OCI-LY7 (cell line): ENCODE data around the gene PIK3IP1. TPM values are rescaled to one million over a fixed set of nuclear protein-coding genes. Genes with fewer than 3 reads are reported as not detected.

Source experiments
- BruUV-seq: library from RNA; stranded (reverse); fragments of 400-500 nt; replicated peaks from 2 replicates; lab custom pipeline; 2021; lab: Mats Ljungman, UMichigan
- CTCF ChIA-PET: fragments of 300-600 bp; sonication (Branson Sonifier 250); formaldehyde crosslinking; loops from one replicate; lab custom pipeline; 2022; ENCODE audit warnings: antibody characterized with exemption; ENCODE audit not compliant: unreplicated experiment; lab: Charles Lee
- POLR2A ChIA-PET: fragments of 300-600 bp; sonication (Branson Sonifier 250); formaldehyde crosslinking; loops from one replicate; lab custom pipeline; 2022; ENCODE audit warnings: antibody characterized with exemption; lab: Charles Lee
- DNase-seq: peaks from one replicate; pipeline ENCODE4 v3.0.0-alpha.2; 2015; ENCODE audit warnings: low spot score
- H2AFZ ChIP-seq: fragments of 200-600 bp; sonication (generic), shearing (Covaris generic); 2 replicates; pipeline ENCODE4 v1.6.1; 2014; ENCODE audit warnings: mild to moderate bottlenecking, antibody characterized with exemption, low read length, moderate library complexity
- H3K27ac ChIP-seq: fragments of 200-600 bp; sonication (generic); 2 replicates; pipeline ENCODE4 v1.5.1; 2014; ENCODE audit warnings: mixed run types, low read depth, mild to moderate bottlenecking, moderate library complexity, low read length, inconsistent platforms; ENCODE audit not compliant: poor library complexity, severe bottlenecking
- H3K36me3 ChIP-seq: fragments of 200-600 bp; sonication (generic); 2 replicates; pipeline ENCODE4 v1.6.1; 2014; ENCODE audit warnings: mild to moderate bottlenecking, antibody characterized with exemption, low read length, moderate library complexity, mixed read lengths; ENCODE audit not compliant: insufficient read depth
- H3K4me1 ChIP-seq: fragments of 200-600 bp; sonication (generic); 2 replicates; pipeline ENCODE4 v1.5.1; 2014; ENCODE audit warnings: mild to moderate bottlenecking, low read length; ENCODE audit not compliant: insufficient read depth, poor library complexity, severe bottlenecking
- H3K4me2 ChIP-seq: fragments of 200-600 bp; sonication (generic); 2 replicates; pipeline ENCODE4 v1.6.1; 2014; ENCODE audit warnings: mild to moderate bottlenecking, low read length
- H3K4me3 ChIP-seq: fragments of 200-600 bp; sonication (generic); 2 replicates; pipeline ENCODE4 v1.5.1; 2014; ENCODE audit warnings: mild to moderate bottlenecking, low read depth, low read length; ENCODE audit not compliant: poor library complexity, severe bottlenecking
- H3K79me2 ChIP-seq: fragments of 200-600 bp; sonication (generic); 2 replicates; pipeline ENCODE4 v1.6.1; 2016; ENCODE audit warnings: low read depth, mild to moderate bottlenecking, low read length, moderate library complexity, mixed read lengths; ENCODE audit not compliant: insufficient read depth
- H3K9me2 ChIP-seq: fragments of 200-600 bp; sonication (generic); 2 replicates; pipeline ENCODE4 v1.6.1; 2016; ENCODE audit warnings: mild to moderate bottlenecking, low read length, mixed read lengths; ENCODE audit not compliant: insufficient read depth
- H3K9me3 ChIP-seq: fragments of 200-600 bp; sonication (generic); 2 replicates; pipeline ENCODE4 v1.6.1; 2014; ENCODE audit warnings: mild to moderate bottlenecking, mixed run types, low read length, mixed read lengths
- H4K20me1 ChIP-seq: fragments of 200-600 bp; sonication (generic); 2 replicates; pipeline ENCODE4 v1.6.1; 2014; ENCODE audit warnings: mild to moderate bottlenecking, antibody characterized with exemption, low read length, moderate library complexity, mixed read lengths; ENCODE audit not compliant: insufficient read depth
- CTCF ChIP-seq: fragments of 200-600 bp; sonication (generic); conservative IDR thresholded peaks from 2 replicates; pipeline ENCODE4 v1.5.1; 2014; ENCODE audit warnings: mild to moderate bottlenecking, antibody characterized with exemption, low read length, moderate library complexity, mixed read lengths
- EZH2phosphoT487 ChIP-seq: fragments of 200-600 bp; sonication (generic); IDR thresholded peaks from 2 replicates; pipeline ENCODE4 v1.6.1; 2018; ENCODE audit warnings: low read depth, borderline replicate concordance, mild to moderate bottlenecking, mixed run types, antibody characterized with exemption, low read length, moderate library complexity, mixed read lengths
- intact Hi-C: fragments of 100-400 bp; cut with micrococcal nuclease; formaldehyde crosslinking; loops from one replicate; pipeline ENCODE4 v1.10.0; 2022; ENCODE audit not compliant: unreplicated experiment
- total RNA-seq, 2 experiments: library from RNA; depleted of rRNA in 1 of 2; stranded (reverse); fragments of >200 nt in 1 of 2; shearing (Covaris generic) in 1 of 2; gene quantifications; 2 replicates each; pipeline ENCODE4 v1.2.3, GENCODE V29; 2014 to 2022

PIK3IP1 gene
- total RNA-seq, 2 experiments from 2014 or later = 17.1 to 20.4 TPM

- H3K4me3 ChIP-seq = no peak overlapping the region
- H3K36me3 ChIP-seq = peaks cover 57% of the 10 kb centered on the region
- ChIA-PET POLR2A (interaction anchor here (0.7 kb wide), 1 partner anchor 14 kb away, joined by 3 read pairs; no protein-coding TSS in a partner anchor), CTCF (no interaction called here)
- H3K4me2 ChIP-seq = no peak overlapping the region
- intact Hi-C loops = no loop called here
- BruUV-seq = no TSS peak
- H3K4me1 ChIP-seq = peaks cover 34% of the 10 kb centered on the region
- H2AFZ ChIP-seq = no peak overlapping the region
- no peak for DNase-seq
- H3K9me2 ChIP-seq = no peaks in the 10 kb centered on the region
- H3K27ac ChIP-seq = no peak overlapping the region
- no peaks in the 10 kb centered on the region for H3K9me3 ChIP-seq
- H3K79me2 ChIP-seq = peaks cover 4% of the 10 kb centered on the region; the same call in 1 of the 2 replicates
- TF ChIP-seq CTCF (no peak), EZH2phosphoT487 (no peak)
- H4K20me1 ChIP-seq = no peaks in the 10 kb centered on the region
These were observed 9.4 kb downstream of the PIK3IP1 start for GRCh38 chr22:31282748-31283468.

GRCh38 chr22:31281733-31282132, 10.6 kb downstream of the PIK3IP1 start:
- BruUV-seq = no TSS peak
- intact Hi-C loops = no loop called here
- ChIA-PET CTCF (no interaction called here), POLR2A (interaction anchor here (0.6 kb wide), 1 partner anchor 27 kb away, joined by 3 read pairs; no protein-coding TSS in a partner anchor)
- Histone ChIP-seq H3K4me2 (no peak overlapping the region), H3K27ac (no peak overlapping the region), H3K36me3 (peaks cover 61% of the 10 kb centered on the region), H3K9me3 (no peaks in the 10 kb centered on the region), H4K20me1 (no peaks in the 10 kb centered on the region), H3K4me3 (no peak overlapping the region), H2AFZ (no peak overlapping the region), H3K4me1 (peaks cover 22% of the 10 kb centered on the region), H3K9me2 (no peaks in the 10 kb centered on the region), H3K79me2 (no peaks in the 10 kb centered on the region)
- DNase-seq = no peak
- TF ChIP-seq CTCF (no peak), EZH2phosphoT487 (no peak)
